ENCODE results near the gene MRPL10.

DNA sequence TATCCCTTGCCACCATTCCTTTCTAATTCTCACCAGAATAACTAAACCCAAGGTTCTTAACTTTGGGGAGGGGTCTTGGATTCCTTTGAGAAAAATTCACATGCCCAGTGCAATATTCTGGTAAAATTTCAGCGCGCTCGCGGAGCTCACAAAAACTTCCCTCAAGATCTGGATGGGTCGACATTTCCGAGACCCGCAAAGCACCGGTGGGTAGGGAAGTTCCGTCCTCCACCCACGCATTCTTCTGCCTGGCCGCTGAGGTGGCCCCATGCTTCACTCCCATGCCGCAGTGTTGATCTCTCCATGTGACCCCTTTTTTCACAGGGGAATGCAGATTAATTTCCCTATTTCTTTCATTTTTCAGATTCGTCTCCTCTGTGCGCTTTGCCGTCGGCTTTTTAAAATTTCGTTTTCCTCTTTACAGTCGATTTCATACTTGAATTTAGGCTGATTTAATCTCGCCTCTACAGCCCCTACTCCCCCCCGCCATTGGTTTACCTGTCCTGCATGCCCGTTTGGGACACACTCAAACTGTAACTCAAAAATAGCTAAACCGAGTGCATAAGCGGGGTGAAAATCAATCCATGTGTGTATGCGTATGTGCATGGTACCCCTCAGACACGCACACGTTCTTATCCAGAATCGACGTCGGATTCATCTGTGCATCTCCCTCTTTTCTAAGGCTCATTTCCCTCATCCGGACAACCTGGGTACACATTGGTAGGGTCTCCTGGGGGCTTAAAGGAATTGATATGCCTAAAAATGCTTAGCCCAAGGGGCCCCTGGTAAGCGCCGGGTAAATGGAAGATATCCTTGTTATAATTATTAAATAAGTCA lies 21.0 kb upstream of the MRPL10 start:
- TF ChIP-seq, protein P1, sequence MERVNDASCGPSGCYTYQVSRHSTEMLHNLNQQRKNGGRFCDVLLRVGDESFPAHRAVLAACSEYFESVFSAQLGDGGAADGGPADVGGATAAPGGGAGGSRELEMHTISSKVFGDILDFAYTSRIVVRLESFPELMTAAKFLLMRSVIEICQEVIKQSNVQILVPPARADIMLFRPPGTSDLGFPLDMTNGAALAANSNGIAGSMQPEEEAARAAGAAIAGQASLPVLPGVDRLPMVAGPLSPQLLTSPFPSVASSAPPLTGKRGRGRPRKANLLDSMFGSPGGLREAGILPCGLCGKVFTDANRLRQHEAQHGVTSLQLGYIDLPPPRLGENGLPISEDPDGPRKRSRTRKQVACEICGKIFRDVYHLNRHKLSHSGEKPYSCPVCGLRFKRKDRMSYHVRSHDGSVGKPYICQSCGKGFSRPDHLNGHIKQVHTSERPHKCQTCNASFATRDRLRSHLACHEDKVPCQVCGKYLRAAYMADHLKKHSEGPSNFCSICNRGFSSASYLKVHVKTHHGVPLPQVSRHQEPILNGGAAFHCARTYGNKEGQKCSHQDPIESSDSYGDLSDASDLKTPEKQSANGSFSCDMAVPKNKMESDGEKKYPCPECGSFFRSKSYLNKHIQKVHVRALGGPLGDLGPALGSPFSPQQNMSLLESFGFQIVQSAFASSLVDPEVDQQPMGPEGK (CRISPR knock-in tag; IDR thresholded peaks at IDR 0.05; ENCODE audit: borderline replicate concordance), result no peak
- TF ChIP-seq, protein P2, sequence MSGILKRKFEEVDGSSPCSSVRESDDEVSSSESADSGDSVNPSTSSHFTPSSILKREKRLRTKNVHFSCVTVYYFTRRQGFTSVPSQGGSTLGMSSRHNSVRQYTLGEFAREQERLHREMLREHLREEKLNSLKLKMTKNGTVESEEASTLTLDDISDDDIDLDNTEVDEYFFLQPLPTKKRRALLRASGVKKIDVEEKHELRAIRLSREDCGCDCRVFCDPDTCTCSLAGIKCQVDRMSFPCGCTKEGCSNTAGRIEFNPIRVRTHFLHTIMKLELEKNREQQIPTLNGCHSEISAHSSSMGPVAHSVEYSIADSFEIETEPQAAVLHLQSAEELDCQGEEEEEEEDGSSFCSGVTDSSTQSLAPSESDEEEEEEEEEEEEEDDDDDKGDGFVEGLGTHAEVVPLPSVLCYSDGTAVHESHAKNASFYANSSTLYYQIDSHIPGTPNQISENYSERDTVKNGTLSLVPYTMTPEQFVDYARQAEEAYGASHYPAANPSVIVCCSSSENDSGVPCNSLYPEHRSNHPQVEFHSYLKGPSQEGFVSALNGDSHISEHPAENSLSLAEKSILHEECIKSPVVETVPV (CRISPR knock-in tag; IDR thresholded peaks at IDR 0.05), result no peak
- TF ChIP-seq ESRRG (CRISPR knock-in tag; IDR thresholded peaks at IDR 0.05) (no peak), POU6F1 (CRISPR knock-in tag; IDR thresholded peaks at IDR 0.05; ENCODE audit: borderline replicate concordance, low read depth) (no peak), ISL1 (CRISPR knock-in tag; IDR thresholded peaks at IDR 0.05) (no peak), OSR1 (CRISPR knock-in tag; IDR thresholded peaks at IDR 0.05) (no peak), RARB (CRISPR knock-in tag; IDR thresholded peaks at IDR 0.05) (no peak), SNAI2 (CRISPR knock-in tag; IDR thresholded peaks at IDR 0.05) (no peak), ARNTL (CRISPR knock-in tag; IDR thresholded peaks at IDR 0.05; ENCODE audit: borderline replicate concordance, low read depth) (no peak)
